HG02852 (cell line): ENCODE results near the gene REC8.

Source experiments
- ATAC-seq: cut with Tn5 transposase; IDR thresholded peaks from one replicate; pipeline ENCODE4 v1.9.1; 2021; ENCODE audit warnings: mild to moderate bottlenecking, moderate library complexity; ENCODE audit not compliant: unreplicated experiment

Gene REC8

GRCh38 chr14:24171422-24172260 lies at the start of gene REC8:
REC8 (plus strand) TSS chr14:24172080; CDS start chr14:24172553, 473 bp downstream.
- peak; percentile 84 for ATAC-seq

GRCh38 chr14:24122416-24122815 lies 49.5 kb upstream of the REC8 start:
- no peak for ATAC-seq

- ATAC-seq = no peak
Measured at GRCh38 chr14:24122898-24123297, 49.0 kb upstream of the REC8 start.

GRCh38 chr14:24123424-24124417 lies 48.2 kb upstream of the REC8 start:
- ATAC-seq = peak; percentile 59

- ATAC-seq = no peak
Measured at GRCh38 chr14:24126939-24127338, 44.9 kb upstream of the REC8 start.

- no peak for ATAC-seq
Measured at GRCh38 chr14:24127673-24128072, 44.2 kb upstream of the REC8 start.

GRCh38 chr14:24129410-24129998 lies 42.4 kb upstream of the REC8 start:
- ATAC-seq = no peak

- ATAC-seq = no peak
Measured at GRCh38 chr14:24130380-24130716, 41.5 kb upstream of the REC8 start, which contains the start of gene FITM1. FITM1 (plus strand) TSS chr14:24130659; CDS start chr14:24131564, 905 bp downstream.

- ATAC-seq = no peak
Measured at GRCh38 chr14:24130717-24131548, 40.9 kb upstream of the REC8 start.

GRCh38 chr14:24131549-24131966 lies 40.3 kb upstream of the REC8 start:
- ATAC-seq = no peak

- no peak for ATAC-seq
Measured at GRCh38 chr14:24132061-24132685, 39.7 kb upstream of the REC8 start.

GRCh38 chr14:24132976-24133375 lies 38.9 kb upstream of the REC8 start:
- ATAC-seq = no peak

- no peak for ATAC-seq
Measured at GRCh38 chr14:24133735-24134134, 38.1 kb upstream of the REC8 start.

- no peak for ATAC-seq
Measured at GRCh38 chr14:24135584-24135833, 36.4 kb upstream of the REC8 start.

- ATAC-seq = peak; percentile 87
Measured at GRCh38 chr14:24135834-24136683, 35.8 kb upstream of the REC8 start, which contains the start of gene PSME1. PSME1 (plus strand) TSS chr14:24136194; CDS start chr14:24136263, 69 bp downstream.

- no peak for ATAC-seq
Measured at GRCh38 chr14:24136684-24137528, 35.0 kb upstream of the REC8 start.

GRCh38 chr14:24137529-24138395 lies 34.1 kb upstream of the REC8 start:
- no peak for ATAC-seq
